MCF 10A (cell line): ENCODE data around the gene THRB. TPM values are rescaled to one million over a fixed set of nuclear protein-coding genes. Genes with fewer than 3 reads are reported as not detected.

ENCODE experiments used
- BruUV-seq: library from RNA; stranded (reverse); fragments of 400-500 nt; replicated peaks from 2 replicates; lab custom pipeline; 2021; lab: Mats Ljungman, UMichigan
- CTCF ChIA-PET: fragments of 300-600 bp; sonication (Branson Sonifier 250); formaldehyde crosslinking; extraction: SDS; loops from one replicate; lab custom pipeline; 2021; ENCODE audit warnings: antibody characterized with exemption, inconsistent platforms; lab: Yijun Ruan, JAX
- POLR2A ChIA-PET: fragments of 300-600, 350-650 bp; sonication (Branson Sonifier 250); formaldehyde crosslinking; extraction: SDS; loops from one replicate; lab custom pipeline; 2020; ENCODE audit warnings: antibody characterized with exemption, inconsistent platforms; lab: Yijun Ruan, JAX
- DNase-seq: peaks from one replicate; pipeline ENCODE4 v3.0.0-alpha.2; 2018; ENCODE audit not compliant: unreplicated experiment
- H3K27ac Mint-ChIP-seq: one replicate; pipeline ENCODE4 v1.8.0; 2022; ENCODE audit warnings: mild to moderate bottlenecking, low read depth, mixed read lengths; ENCODE audit not compliant: unreplicated experiment
- H3K27me3 Mint-ChIP-seq: one replicate; pipeline ENCODE4 v1.8.0; 2022; ENCODE audit warnings: mixed read lengths; ENCODE audit not compliant: insufficient read depth, unreplicated experiment
- H3K36me3 Mint-ChIP-seq: one replicate; pipeline ENCODE4 v1.8.0; 2022; ENCODE audit warnings: mild to moderate bottlenecking, moderate library complexity, mixed read lengths; ENCODE audit not compliant: insufficient read depth, unreplicated experiment
- H3K4me1 Mint-ChIP-seq: one replicate; pipeline ENCODE4 v1.8.0; 2022; ENCODE audit warnings: mixed read lengths; ENCODE audit not compliant: insufficient read depth, unreplicated experiment
- H3K4me3 Mint-ChIP-seq: one replicate; pipeline ENCODE4 v1.8.0; 2022; ENCODE audit warnings: mild to moderate bottlenecking, moderate library complexity, mixed read lengths; ENCODE audit not compliant: unreplicated experiment
- H3K9me3 Mint-ChIP-seq: one replicate; pipeline ENCODE4 v1.8.0; 2022; ENCODE audit warnings: mixed read lengths; ENCODE audit not compliant: unreplicated experiment
- CTCF ChIP-seq: fragments of 200-600 bp; IDR thresholded peaks from one replicate; pipeline ENCODE4 v1.8.0; 2022; ENCODE audit warnings: antibody characterized with exemption, mild to moderate bottlenecking; ENCODE audit not compliant: unreplicated experiment
- intact Hi-C: fragments of 100-400 bp; cut with micrococcal nuclease; formaldehyde crosslinking; loops from 2 replicates; pipeline ENCODE4 v1.14.1; 2022
- total RNA-seq: library from RNA; stranded (reverse); gene quantifications from 2 replicates; pipeline ENCODE4 v1.2.3, GENCODE V29; 2022

The THRB gene
- total RNA-seq, 1 experiment from 2014 or later = 4.2 TPM

- Mint-ChIP-seq H3K9me3 (no peaks in the 10 kb centered on the region), H3K4me1 (peaks cover 7% of the 10 kb centered on the region), H3K4me3 (no peak overlapping the region), H3K36me3 (no peaks in the 10 kb centered on the region), H3K27ac (no peak overlapping the region), H3K27me3 (no peaks in the 10 kb centered on the region)
- DNase-seq = no peak
- CTCF ChIA-PET = interaction anchor here (1.0 to 1.4 kb wide), 4 partner anchors 12 to 312 kb away, joined by 3 to 4 read pairs (median 4); no protein-coding TSS in a partner anchor
- POLR2A ChIA-PET = interaction anchor here (1.0 to 1.1 kb wide), 2 partner anchors 9 to 220 kb away, joined by 3 to 4 read pairs; no protein-coding TSS in a partner anchor
- BruUV-seq = no TSS peak
- no peak for TF ChIP-seq CTCF
- intact Hi-C loops = no loop called here
These were observed 223.9 kb downstream of the THRB start for GRCh38 chr3:24270744-24271143.

- POLR2A ChIA-PET = no interaction called here
- H3K27ac Mint-ChIP-seq = no peak overlapping the region
- CTCF ChIA-PET = interaction anchor here (0.7 to 1.4 kb wide), 6 partner anchors 11 to 313 kb away, joined by 3 to 4 read pairs (median 4); no protein-coding TSS in a partner anchor
- TF ChIP-seq CTCF = no peak
- peaks cover 7% of the 10 kb centered on the region for H3K4me1 Mint-ChIP-seq
- no peaks in the 10 kb centered on the region for H3K27me3 Mint-ChIP-seq
- no TSS peak for BruUV-seq
- no peak overlapping the region for H3K4me3 Mint-ChIP-seq
- intact Hi-C loops = no loop called here
- DNase-seq = no peak
- no peaks in the 10 kb centered on the region for H3K9me3 Mint-ChIP-seq
- H3K36me3 Mint-ChIP-seq = no peaks in the 10 kb centered on the region
These were observed 224.4 kb downstream of the THRB start for GRCh38 chr3:24270204-24270691.

- peak; percentile 71 for TF ChIP-seq CTCF
- ChIA-PET CTCF (interaction anchor here (0.6 to 4.1 kb wide), 32 partner anchors 8 to 1356 kb away, joined by 3 to 30 read pairs (median 3); no protein-coding TSS in a partner anchor), POLR2A (interaction anchor here (0.7 to 1.3 kb wide), 3 partner anchors 36 to 355 kb away, joined by 3 read pairs; no protein-coding TSS in a partner anchor)
- H3K36me3 Mint-ChIP-seq = no peaks in the 10 kb centered on the region
- peaks cover 5% of the 10 kb centered on the region for H3K4me1 Mint-ChIP-seq
- no peak overlapping the region for H3K4me3 Mint-ChIP-seq
- intact Hi-C loops = loop anchor here (1.0 to 10.0 kb wide), 6 partner anchors 100 to 419 kb away; no protein-coding TSS in a partner anchor
- no peak overlapping the region for H3K27ac Mint-ChIP-seq
- H3K9me3 Mint-ChIP-seq = peaks cover 7% of the 10 kb centered on the region
- BruUV-seq = no TSS peak
- no peaks in the 10 kb centered on the region for H3K27me3 Mint-ChIP-seq
- DNase-seq = peak; percentile 53
These were observed 229.9 kb downstream of the THRB start for GRCh38 chr3:24264748-24265158.

GRCh38 chr3:24264011-24264410 is 230.6 kb downstream of the THRB start:
- H3K4me1 Mint-ChIP-seq = peaks cover 5% of the 10 kb centered on the region
- H3K27me3 Mint-ChIP-seq = no peaks in the 10 kb centered on the region
- BruUV-seq = no TSS peak
- intact Hi-C loops = loop anchor here (1.0 to 10.0 kb wide), 6 partner anchors 101 to 419 kb away; no protein-coding TSS in a partner anchor
- H3K4me3 Mint-ChIP-seq = no peak overlapping the region
- no peaks in the 10 kb centered on the region for H3K36me3 Mint-ChIP-seq
- POLR2A ChIA-PET = interaction anchor here (1.1 to 1.3 kb wide), 3 partner anchors 37 to 232 kb away, joined by 3 read pairs; no protein-coding TSS in a partner anchor
- DNase-seq = no peak
- no peak overlapping the region for H3K27ac Mint-ChIP-seq
- H3K9me3 Mint-ChIP-seq = peaks cover 7% of the 10 kb centered on the region
- CTCF ChIA-PET = interaction anchor here (0.7 to 4.1 kb wide), 26 partner anchors 9 to 424 kb away, joined by 3 to 30 read pairs (median 4); no protein-coding TSS in a partner anchor
- TF ChIP-seq CTCF = no peak
